PC-9 (cell line): ENCODE measurements around the gene PRDM16. TPM values are rescaled to one million over a fixed set of nuclear protein-coding genes. Genes with fewer than 3 reads are reported as not detected.
A peak's percentile ranks its signal among the peaks of the same experiment; 100 is the strongest.

Experiments used
- BruUV-seq: library from RNA; stranded (reverse); fragments of 400-500 nt; replicated peaks from 2 replicates; lab custom pipeline; 2021; lab: Mats Ljungman, UMichigan
- CTCF ChIA-PET: fragments of 300-600 bp; sonication (Branson Sonifier 250); formaldehyde crosslinking; loops from one replicate; lab custom pipeline; 2022; ENCODE audit warnings: antibody characterized with exemption; lab: Charles Lee
- POLR2A ChIA-PET: fragments of 300-600 bp; sonication (Branson Sonifier 250); formaldehyde crosslinking; loops from one replicate; lab custom pipeline; 2022; ENCODE audit warnings: antibody characterized with exemption; ENCODE audit not compliant: unreplicated experiment; lab: Charles Lee
- DNase-seq, 2 experiments: peaks; one replicate each; pipeline versions ENCODE4 v3.0.0 to v3.0.0-alpha.2; 2015 to 2022; ENCODE audit warnings: mixed read lengths in 1 of 2
- H2AFZ ChIP-seq: fragments of 200-600 bp; sonication (generic); 2 replicates; pipeline ENCODE4 v1.8.1; 2017; ENCODE audit warnings: antibody characterized with exemption
- H3F3A ChIP-seq: fragments of 200-600 bp; sonication (generic); 2 replicates; pipeline ENCODE4 v1.8.1; 2017; ENCODE audit warnings: antibody characterized with exemption, mild to moderate bottlenecking, low read depth; ENCODE audit not compliant: insufficient read depth
- H3K27ac ChIP-seq: fragments of 200-600 bp; sonication (generic); 2 replicates; pipeline ENCODE4 v1.6.1; 2016; ENCODE audit warnings: mixed run types
- H3K27me3 ChIP-seq: fragments of 200-600 bp; sonication (generic); 2 replicates; pipeline ENCODE4 v1.6.1; 2016; ENCODE audit warnings: low read depth, mixed run types; ENCODE audit not compliant: insufficient read depth
- H3K36me3 ChIP-seq: fragments of 200-600 bp; sonication (generic); 2 replicates; pipeline ENCODE4 v1.6.1; 2016; ENCODE audit warnings: low read depth, mixed run types
- H3K4me1 ChIP-seq: fragments of 200-600 bp; sonication (generic); replicated peaks from 2 replicates; pipeline ENCODE4 v1.6.1; 2016; ENCODE audit warnings: mixed run types; ENCODE audit not compliant: insufficient read depth
- H3K4me2 ChIP-seq: fragments of 200-600 bp; sonication (generic); 2 replicates; pipeline ENCODE4 v1.6.1; 2017; ENCODE audit warnings: mixed run types
- H3K4me3 ChIP-seq: fragments of 200-600 bp; sonication (generic); 2 replicates; pipeline ENCODE4 v1.6.1; 2016; ENCODE audit warnings: mixed run types
- H3K79me2 ChIP-seq: fragments of 200-600 bp; sonication (generic); 2 replicates; pipeline ENCODE4 v1.6.1; 2017; ENCODE audit warnings: low read depth, mixed run types
- H3K9me2 ChIP-seq: fragments of 200-600 bp; sonication (generic); 2 replicates; pipeline ENCODE4 v1.8.1; 2017; ENCODE audit warnings: mild to moderate bottlenecking; ENCODE audit not compliant: insufficient read depth
- H3K9me3 ChIP-seq: fragments of 200-600 bp; sonication (generic); 2 replicates; pipeline ENCODE4 v1.8.1; 2016; ENCODE audit warnings: low read depth; ENCODE audit not compliant: insufficient read depth
- H4K20me1 ChIP-seq: fragments of 200-600 bp; sonication (generic); 2 replicates; pipeline ENCODE4 v1.8.1; 2017; ENCODE audit not compliant: insufficient read depth
- CTCF ChIP-seq: fragments of 200-600 bp; sonication (generic); conservative IDR thresholded peaks from 2 replicates; pipeline ENCODE4 v1.6.1; 2017; ENCODE audit warnings: mixed run types, antibody characterized with exemption, mild to moderate bottlenecking, moderate library complexity
- EZH2 ChIP-seq: fragments of 200-600 bp; sonication (generic); IDR thresholded peaks from 2 replicates; pipeline ENCODE4 v1.8.0; 2017; ENCODE audit warnings: antibody characterized with exemption, low read depth
- intact Hi-C: fragments of 100-400 bp; cut with micrococcal nuclease; formaldehyde crosslinking; loops from one replicate; pipeline ENCODE4 v1.10.0; 2022; ENCODE audit not compliant: unreplicated experiment
- total RNA-seq: library from RNA; stranded (reverse); gene quantifications from 2 replicates; pipeline ENCODE4 v1.2.3, GENCODE V29; 2021

The PRDM16 gene
- total RNA-seq, 1 experiment from 2014 or later, result not detected

GRCh38 chr1:3102641-3103040 is 33.6 kb downstream of the PRDM16 start:
- no peaks in the 10 kb centered on the region for H3K4me1 ChIP-seq
- no TSS peak for BruUV-seq

GRCh38 chr1:3103967-3104677 is 35.1 kb downstream of the PRDM16 start:
- no peak for TF ChIP-seq CTCF
- peak; percentile 46; the same call in 1 of the 2 replicates for TF ChIP-seq EZH2
- intact Hi-C loops, result no loop called here
- Histone ChIP-seq H4K20me1 (0 out of 2 replicates have a peak, but pooled peaks cover 3% of the 10 kb centered on the region), H3F3A (no peaks in the 10 kb centered on the region), H3K27me3 (peaks cover 98% of the 10 kb centered on the region), H3K4me3 (no peak overlapping the region), H3K9me2 (no peaks in the 10 kb centered on the region), H3K9me3 (no peaks in the 10 kb centered on the region), H3K4me2 (no peak overlapping the region), H3K4me1 (no peaks in the 10 kb centered on the region), H3K79me2 (no peaks in the 10 kb centered on the region), H3K27ac (no peak overlapping the region), H2AFZ (no peak overlapping the region), H3K36me3 (no peaks in the 10 kb centered on the region)
- POLR2A ChIA-PET, result no interaction called here
- no peak for DNase-seq
- CTCF ChIA-PET, result no interaction called here
- BruUV-seq, result no TSS peak

More at GRCh38 chr1:3102641-3103040, 33.6 kb downstream of the PRDM16 start:
- CTCF ChIA-PET, result no interaction called here
- Histone ChIP-seq H3K36me3 (no peaks in the 10 kb centered on the region), H3F3A (no peaks in the 10 kb centered on the region), H3K79me2 (no peaks in the 10 kb centered on the region), H3K9me3 (no peaks in the 10 kb centered on the region), H3K27me3 (peaks cover 100% of the 10 kb centered on the region), H3K27ac (no peak overlapping the region), H3K9me2 (no peaks in the 10 kb centered on the region), H3K4me3 (no peak overlapping the region), H4K20me1 (peaks cover 3% of the 10 kb centered on the region; the same call in 1 of the 2 replicates), H3K4me2 (no peak overlapping the region), H2AFZ (no peak overlapping the region)
- POLR2A ChIA-PET, result no interaction called here
- intact Hi-C loops, result no loop called here
- no peak for DNase-seq
- no peak for TF ChIP-seq CTCF
- TF ChIP-seq EZH2, result no peak

- CTCF ChIA-PET, result no interaction called here
- H4K20me1 ChIP-seq, result 0 out of 2 replicates have a peak, but pooled peaks cover 3% of the 10 kb centered on the region
- H3K4me2 ChIP-seq, result no peak overlapping the region
- intact Hi-C loops, result no loop called here
- POLR2A ChIA-PET, result no interaction called here
- peaks cover 94% of the 10 kb centered on the region for H3K27me3 ChIP-seq
- no peak for DNase-seq
- H3K4me3 ChIP-seq, result no peak overlapping the region
- no peak overlapping the region for H3K27ac ChIP-seq
- no peaks in the 10 kb centered on the region for H3K79me2 ChIP-seq
- no peaks in the 10 kb centered on the region for H3K4me1 ChIP-seq
- no peaks in the 10 kb centered on the region for H3K9me2 ChIP-seq
- TF ChIP-seq EZH2 (no peak), CTCF (no peak)
- H3K9me3 ChIP-seq, result no peaks in the 10 kb centered on the region
- BruUV-seq, result no TSS peak
- no peaks in the 10 kb centered on the region for H3F3A ChIP-seq
- no peak overlapping the region for H2AFZ ChIP-seq
- H3K36me3 ChIP-seq, result no peaks in the 10 kb centered on the region
Measured at GRCh38 chr1:3105167-3105863, 36.3 kb downstream of the PRDM16 start.
